Prostate gland (tissue), 2 donors: ENCODE results near the gene STAT4. TPM values are rescaled to one million over a fixed set of nuclear protein-coding genes. Genes with fewer than 3 reads are reported as not detected.

ENCODE experiments used
- DNase-seq: peaks from one replicate; pipeline ENCODE4 v3.0.0-alpha.2; 2019; ENCODE audit warnings: low spot score
- H3K27ac ChIP-seq, 2 donors: fragments of 200-600 bp; sonication (generic); 2 replicates each; pipeline ENCODE4 v1.5.1; 2017 to 2019
- H3K27me3 ChIP-seq: fragments of 200-600 bp; sonication (generic); replicated peaks from 2 replicates; pipeline ENCODE4 v1.5.1; 2019; ENCODE audit not compliant: insufficient read depth
- H3K36me3 ChIP-seq, 2 donors: fragments of 200-600 bp; sonication (generic); 1 replicate in 1 of 2; 2 replicates in 1 of 2; pipeline versions ENCODE4 v1.5.1 to v1.8.1; 2017 to 2019
- H3K4me1 ChIP-seq: fragments of 200-600 bp; sonication (generic); replicated peaks from 2 replicates; pipeline ENCODE4 v1.5.1; 2019
- H3K4me3 ChIP-seq, 2 donors: fragments of 200-600 bp; sonication (generic); 2 replicates each; pipeline ENCODE4 v1.5.1; 2017 to 2019
- H3K9me3 ChIP-seq: fragments of 200-600 bp; sonication (generic); 2 replicates; pipeline ENCODE4 v1.5.1; 2017
- POLR2A ChIP-seq: fragments of 450-650 bp; IDR thresholded peaks from one replicate; pipeline ENCODE4 v1.6.1; 2016; ENCODE audit warnings: antibody characterized with exemption, mild to moderate bottlenecking
- POLR2AphosphoS5 ChIP-seq: sonication (generic); formaldehyde crosslinking; IDR thresholded peaks from one replicate; pipeline ENCODE4 v1.6.1; 2017; ENCODE audit warnings: antibody characterized with exemption
- WGBS: methylation state at CpG from one replicate; pipeline ENCODE4 v1.1.5; 2018; 5-methylcytosine and 5-hydroxymethylcytosine counted together
- intact Hi-C: fragments of 100-400 bp; cut with DNase I; formaldehyde crosslinking; loops from one replicate; pipeline ENCODE4 v1.14.2; 2022
- total RNA-seq, 2 donors: library from RNA; depleted of rRNA; stranded (reverse); fragments of >200 nt; gene quantifications; one replicate each; pipeline ENCODE4 v1.1.0, GENCODE V29; 2016
- TF ChIP-seq, protein P1 (sequence below), 4 experiments: fragments of 200-600 bp in 2 of 4; fragments of 450-650 bp in 2 of 4; sonication (generic) in 2 of 4; IDR thresholded peaks; 1 replicate in 3 of 4; 2 replicates in 1 of 4; pipeline ENCODE4 v1.5.1; 2016 to 2019; ENCODE audit warnings: antibody characterized with exemption in 4 of 4, mild to moderate bottlenecking in 2 of 4, moderate library complexity in 2 of 4

Gene STAT4
- total RNA-seq, 2 donors from 2014 or later: 0.41 to 8.8 TPM

DNA sequence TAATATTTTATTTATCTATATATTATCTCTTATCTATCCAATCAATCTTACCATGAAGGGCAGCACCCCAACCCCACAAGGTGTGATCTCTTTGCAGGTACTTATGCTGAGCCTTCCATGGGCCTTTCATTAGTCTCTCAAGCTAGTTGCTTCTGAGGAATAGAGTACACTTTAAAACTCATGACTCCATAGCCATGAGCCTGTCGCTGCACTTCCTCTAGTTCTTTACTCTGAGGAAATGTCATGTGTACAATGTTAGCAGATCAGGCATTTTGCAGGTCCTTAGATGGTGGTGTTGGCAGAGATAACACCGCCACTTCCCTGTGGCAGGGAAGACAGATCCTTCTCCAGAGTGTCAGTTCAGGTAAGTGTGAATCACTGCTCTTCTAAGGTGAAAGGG lies 29.5 kb upstream of the STAT4 start:
- no peak for DNase-seq
- no peak for TF ChIP-seq POLR2AphosphoS5
- TF ChIP-seq, protein P1, sequence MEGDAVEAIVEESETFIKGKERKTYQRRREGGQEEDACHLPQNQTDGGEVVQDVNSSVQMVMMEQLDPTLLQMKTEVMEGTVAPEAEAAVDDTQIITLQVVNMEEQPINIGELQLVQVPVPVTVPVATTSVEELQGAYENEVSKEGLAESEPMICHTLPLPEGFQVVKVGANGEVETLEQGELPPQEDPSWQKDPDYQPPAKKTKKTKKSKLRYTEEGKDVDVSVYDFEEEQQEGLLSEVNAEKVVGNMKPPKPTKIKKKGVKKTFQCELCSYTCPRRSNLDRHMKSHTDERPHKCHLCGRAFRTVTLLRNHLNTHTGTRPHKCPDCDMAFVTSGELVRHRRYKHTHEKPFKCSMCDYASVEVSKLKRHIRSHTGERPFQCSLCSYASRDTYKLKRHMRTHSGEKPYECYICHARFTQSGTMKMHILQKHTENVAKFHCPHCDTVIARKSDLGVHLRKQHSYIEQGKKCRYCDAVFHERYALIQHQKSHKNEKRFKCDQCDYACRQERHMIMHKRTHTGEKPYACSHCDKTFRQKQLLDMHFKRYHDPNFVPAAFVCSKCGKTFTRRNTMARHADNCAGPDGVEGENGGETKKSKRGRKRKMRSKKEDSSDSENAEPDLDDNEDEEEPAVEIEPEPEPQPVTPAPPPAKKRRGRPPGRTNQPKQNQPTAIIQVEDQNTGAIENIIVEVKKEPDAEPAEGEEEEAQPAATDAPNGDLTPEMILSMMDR (IDR thresholded peaks at IDR 0.05): no peak
- no peak for TF ChIP-seq POLR2A
- Histone ChIP-seq H3K4me3 (no peak overlapping the region), H3K4me1 (no peaks in the 10 kb centered on the region), H3K9me3 (no peaks in the 10 kb centered on the region), H3K36me3 (no peaks in the 10 kb centered on the region), H3K27ac (no peak overlapping the region), H3K27me3 (no peaks in the 10 kb centered on the region)
- intact Hi-C loops: no loop called here
- 93% methylated on average over 2 of the region's 2 CpGs for WGBS

- intact Hi-C loops: no loop called here
- WGBS: 92% methylated on average over 8 of the region's 8 CpGs
- Histone ChIP-seq H3K27me3 (no peaks in the 10 kb centered on the region), H3K4me1 (no peaks in the 10 kb centered on the region), H3K36me3 (no peaks in the 10 kb centered on the region), H3K4me3 (no peak overlapping the region), H3K27ac (no peak overlapping the region), H3K9me3 (no peaks in the 10 kb centered on the region)
- no peak for DNase-seq
- TF ChIP-seq POLR2AphosphoS5 (no peak), POLR2A (no peak)
- TF ChIP-seq, protein P1 (IDR thresholded peaks at IDR 0.05): no peak
Measured at GRCh38 chr2:191178806-191179514, 28.2 kb upstream of the STAT4 start.

DNA sequence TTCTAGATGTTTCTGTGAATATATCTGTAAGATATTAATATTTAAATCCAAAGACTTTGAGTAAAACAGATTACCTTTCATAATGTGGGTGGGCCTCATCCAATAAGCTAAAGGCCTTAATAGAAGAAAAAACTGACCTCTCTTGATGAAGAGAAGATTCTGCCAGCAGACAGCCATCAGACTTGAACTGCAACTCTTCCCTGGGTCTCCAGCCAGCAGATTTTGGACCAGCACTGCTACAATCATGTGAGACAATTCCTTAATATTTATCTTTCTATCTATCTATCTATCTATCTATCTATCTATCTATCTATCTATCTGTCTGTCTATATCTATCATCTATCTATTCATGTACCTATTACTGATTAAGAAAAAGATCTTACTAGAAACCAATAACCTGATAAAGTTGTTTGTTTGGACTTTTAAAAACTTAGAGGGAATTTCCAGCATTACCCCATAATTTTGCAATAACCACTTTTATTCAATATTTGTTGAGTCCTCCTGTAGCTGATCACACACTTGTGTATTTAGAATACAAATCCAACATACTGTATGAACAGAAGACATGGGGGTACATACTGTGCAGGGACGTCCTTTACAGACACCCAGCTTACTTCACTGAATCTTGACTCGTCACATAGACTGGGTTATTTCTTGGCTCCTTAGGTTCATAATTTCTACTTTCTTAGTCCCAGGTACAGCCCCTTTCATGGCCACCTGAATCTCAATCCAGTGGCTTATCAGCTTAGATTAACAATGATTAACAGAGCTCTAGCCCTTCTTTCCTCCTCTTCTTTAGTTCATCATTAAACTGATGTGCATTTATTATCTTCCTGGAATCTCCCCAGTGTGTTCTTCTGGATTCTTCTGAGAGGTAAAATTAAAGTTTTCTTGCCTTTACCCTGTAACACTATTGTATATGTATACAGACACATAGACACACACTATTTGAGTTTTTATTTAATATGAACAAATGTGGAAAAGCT lies 27.2 kb upstream of the STAT4 start:
- no peaks in the 10 kb centered on the region for H3K36me3 ChIP-seq
- intact Hi-C loops: no loop called here
- H3K9me3 ChIP-seq: no peaks in the 10 kb centered on the region
- no peak for DNase-seq
- no peak overlapping the region for H3K27ac ChIP-seq
- TF ChIP-seq, protein P1 (IDR thresholded peaks at IDR 0.05): no peak
- TF ChIP-seq POLR2A: no peak
- no peak for TF ChIP-seq POLR2AphosphoS5
- H3K4me3 ChIP-seq: no peak overlapping the region
- no peaks in the 10 kb centered on the region for H3K4me1 ChIP-seq
- no peaks in the 10 kb centered on the region for H3K27me3 ChIP-seq
- 95% methylated on average over 2 of the region's 2 CpGs for WGBS

DNA sequence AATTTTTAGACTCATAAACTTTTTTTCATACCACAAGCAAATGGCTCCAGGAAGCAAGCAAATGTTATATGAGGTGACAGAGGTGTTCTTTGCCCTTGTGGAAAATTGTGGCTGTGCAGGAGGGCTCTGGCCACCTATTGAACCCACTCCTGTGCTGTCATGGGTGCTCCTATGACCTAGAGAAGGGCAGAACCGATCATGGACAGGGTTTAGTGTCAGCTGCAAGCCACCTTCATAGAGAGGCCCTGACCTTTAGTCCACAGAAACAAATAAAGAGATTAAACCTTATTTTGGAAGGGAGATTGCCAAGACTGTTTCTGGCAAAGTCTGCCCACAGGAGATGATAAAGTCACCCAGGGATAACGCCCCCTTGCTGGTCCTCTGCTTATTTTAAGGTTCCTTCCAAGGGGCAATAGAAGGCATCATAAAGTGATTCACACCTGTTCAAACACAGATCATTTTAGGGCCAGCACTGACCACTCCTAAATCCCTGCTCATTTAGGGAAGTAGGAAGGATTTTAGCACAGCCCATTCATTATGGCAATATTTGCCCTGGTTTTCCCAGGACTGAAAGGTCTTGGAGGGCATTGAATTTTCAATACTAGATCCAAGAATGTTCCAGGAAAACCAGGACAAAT lies 26.1 kb upstream of the STAT4 start:
- Histone ChIP-seq H3K27ac (no peak overlapping the region), H3K4me1 (no peaks in the 10 kb centered on the region), H3K36me3 (no peaks in the 10 kb centered on the region), H3K9me3 (no peaks in the 10 kb centered on the region), H3K4me3 (no peak overlapping the region), H3K27me3 (no peaks in the 10 kb centered on the region)
- no peak for DNase-seq
- intact Hi-C loops: no loop called here
- TF ChIP-seq, protein P1 (IDR thresholded peaks at IDR 0.05): no peak
- WGBS: 62% methylated on average over 2 of the region's 2 CpGs
